WTC11 (cell line): ENCODE data around the gene CAV2. TPM values are rescaled to one million over a fixed set of nuclear protein-coding genes. Genes with fewer than 3 reads are reported as not detected.

Source experiments
- ATAC-seq: fragments of 200-7000 bp; cut with Tn5 transposase; 2 replicates; pipeline ENCODE4 v1.10.0; 2021; ENCODE audit warnings: mild to moderate bottlenecking, moderate library complexity
- CTCF ChIA-PET: fragments of 300-600 bp; sonication (Branson Sonifier 250); formaldehyde crosslinking; loops from one replicate; lab custom pipeline; 2021; ENCODE audit warnings: antibody characterized with exemption; lab: Charles Lee
- POLR2A ChIA-PET: fragments of 350-600 bp; sonication (Branson Sonifier 250); formaldehyde crosslinking; loops from one replicate; lab custom pipeline; 2021; ENCODE audit warnings: antibody characterized with exemption; lab: Charles Lee
- DNase-seq: peaks from one replicate; pipeline ENCODE4 v3.0.0; 2021; ENCODE audit warnings: low spot score
- H3K27ac Mint-ChIP-seq: 2 replicates; pipeline ENCODE4 v1.8.0; 2021; ENCODE audit warnings: mixed read lengths
- H3K27me3 Mint-ChIP-seq: 2 replicates; pipeline ENCODE4 v1.8.0; 2021; ENCODE audit warnings: low read depth, mild to moderate bottlenecking, moderate library complexity, mixed read lengths
- H3K36me3 Mint-ChIP-seq: 2 replicates; pipeline ENCODE4 v1.8.0; 2021; ENCODE audit warnings: mixed read lengths
- H3K4me1 Mint-ChIP-seq: 2 replicates; pipeline ENCODE4 v1.8.0; 2022; ENCODE audit warnings: mixed read lengths
- H3K4me3 Mint-ChIP-seq: 2 replicates; pipeline ENCODE4 v1.8.0; 2021; ENCODE audit warnings: mild to moderate bottlenecking, moderate library complexity, mixed read lengths
- H3K9me3 Mint-ChIP-seq: 2 replicates; pipeline ENCODE4 v1.8.0; 2021; ENCODE audit warnings: mixed read lengths
- FOXK1 ChIP-seq: sonication (generic); formaldehyde crosslinking; IDR thresholded peaks from 2 replicates; pipeline ENCODE4 v1.8.0; 2022; ENCODE audit warnings: mild to moderate bottlenecking, moderate library complexity, missing genetic modification reagents
- GTF2I ChIP-seq: fragments of 250-450 bp; sonication (Bioruptor Pico); conservative IDR thresholded peaks from 2 replicates; pipeline ENCODE4 v1.4.0; 2021; ENCODE audit warnings: mild to moderate bottlenecking
- HMGA2 ChIP-seq: fragments of 250-450 bp; sonication (Bioruptor Pico); IDR thresholded peaks from 2 replicates; pipeline ENCODE4 v1.4.0; 2021; ENCODE audit warnings: mild to moderate bottlenecking, moderate library complexity
- IRF2 ChIP-seq: sonication (generic); formaldehyde crosslinking; IDR thresholded peaks from 2 replicates; pipeline ENCODE4 v1.8.0; 2022; ENCODE audit warnings: low read depth, missing genetic modification reagents, borderline replicate concordance
- MXD4 ChIP-seq: fragments of 250-450 bp; sonication (Bioruptor Pico); IDR thresholded peaks from 2 replicates; pipeline ENCODE4 v1.8.0; 2021; ENCODE audit warnings: mild to moderate bottlenecking, moderate library complexity, borderline replicate concordance
- NFE2L1 ChIP-seq: sonication (generic); formaldehyde crosslinking; IDR thresholded peaks from 2 replicates; pipeline ENCODE4 v1.8.1; 2023; ENCODE audit warnings: missing genetic modification reagents
- NR3C1 ChIP-seq: sonication (generic); formaldehyde crosslinking; conservative IDR thresholded peaks from 2 replicates; pipeline ENCODE4 v1.8.1; 2023; ENCODE audit warnings: low read depth, mild to moderate bottlenecking, missing genetic modification reagents
- RELA ChIP-seq: sonication (generic); formaldehyde crosslinking; IDR thresholded peaks from 2 replicates; pipeline ENCODE4 v1.8.1; 2022; ENCODE audit warnings: missing genetic modification reagents, mild to moderate bottlenecking, borderline replicate concordance
- RORB ChIP-seq: fragments of 250-450 bp; sonication (Bioruptor Pico); IDR thresholded peaks from 2 replicates; pipeline ENCODE4 v1.9.0; 2021; ENCODE audit warnings: mild to moderate bottlenecking
- ZNF138 ChIP-seq: sonication (generic); formaldehyde crosslinking; conservative IDR thresholded peaks from 2 replicates; pipeline ENCODE4 v1.8.1; 2022; ENCODE audit warnings: mild to moderate bottlenecking, moderate library complexity, missing genetic modification reagents
- ZNF263 ChIP-seq: sonication (generic); formaldehyde crosslinking; IDR thresholded peaks from 2 replicates; pipeline ENCODE4 v1.8.1; 2022; ENCODE audit warnings: low read depth, mild to moderate bottlenecking, moderate library complexity, missing genetic modification reagents
- total RNA-seq: library from RNA; stranded (reverse); gene quantifications from 3 replicates; pipeline ENCODE4 v1.2.3, GENCODE V29; 2021
- TF ChIP-seq, protein P1 (sequence below): sonication (generic); formaldehyde crosslinking; IDR thresholded peaks from 2 replicates; pipeline ENCODE4 v1.8.1; 2022; ENCODE audit warnings: mild to moderate bottlenecking, moderate library complexity, missing genetic modification reagents
- TF ChIP-seq, protein P2 (sequence below): fragments of 250-450 bp; sonication (Bioruptor Pico); IDR thresholded peaks from 2 replicates; pipeline ENCODE4 v1.9.0; 2021; ENCODE audit warnings: mild to moderate bottlenecking
- TF ChIP-seq, protein P3 (sequence below): fragments of 200-600 bp; IDR thresholded peaks from 2 replicates; pipeline ENCODE4 v1.8.0; 2022; ENCODE audit warnings: antibody characterized with exemption
- TF ChIP-seq, protein P4 (sequence below): sonication (generic); formaldehyde crosslinking; IDR thresholded peaks from 2 replicates; pipeline ENCODE4 v1.8.0; 2022; ENCODE audit warnings: mild to moderate bottlenecking, missing genetic modification reagents

Gene CAV2
- total RNA-seq, 1 experiment from 2014 or later: 4.3 TPM

DNA sequence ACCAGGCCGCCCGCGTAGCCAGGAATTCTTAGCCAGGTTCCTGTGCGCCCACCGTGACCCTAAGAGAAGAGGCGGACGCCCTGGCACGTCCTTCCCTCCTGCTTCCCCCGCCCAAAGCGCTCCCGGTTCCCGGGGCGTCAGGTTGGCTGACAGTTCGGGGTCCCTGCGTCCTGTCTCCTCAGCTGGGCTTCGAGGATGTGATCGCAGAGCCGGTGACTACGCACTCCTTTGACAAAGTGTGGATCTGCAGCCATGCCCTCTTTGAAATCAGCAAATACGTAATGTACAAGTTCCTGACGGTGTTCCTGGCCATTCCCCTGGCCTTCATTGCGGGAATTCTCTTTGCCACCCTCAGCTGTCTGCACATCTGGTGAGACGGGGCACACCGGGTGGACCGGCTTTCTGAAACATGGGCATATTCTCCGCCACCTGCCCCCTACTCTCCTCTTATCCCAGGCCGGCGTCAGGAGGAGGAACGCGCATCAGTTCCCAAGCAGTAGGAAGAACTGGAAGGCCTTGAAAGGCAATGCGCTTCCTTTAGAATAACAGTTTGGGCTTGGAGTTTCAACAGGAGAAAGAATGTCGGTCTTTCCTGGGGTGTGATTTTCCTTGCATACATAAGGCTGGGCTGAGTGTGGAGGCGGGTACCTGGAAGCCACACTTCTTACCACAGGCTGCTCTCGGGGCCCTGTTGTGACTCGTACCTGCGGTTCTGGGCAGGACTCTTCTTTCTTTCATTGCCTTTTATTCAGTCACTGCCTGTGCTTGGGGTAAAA, 728 bp downstream of the CAV2 start (continued):
- TF ChIP-seq, protein P1, sequence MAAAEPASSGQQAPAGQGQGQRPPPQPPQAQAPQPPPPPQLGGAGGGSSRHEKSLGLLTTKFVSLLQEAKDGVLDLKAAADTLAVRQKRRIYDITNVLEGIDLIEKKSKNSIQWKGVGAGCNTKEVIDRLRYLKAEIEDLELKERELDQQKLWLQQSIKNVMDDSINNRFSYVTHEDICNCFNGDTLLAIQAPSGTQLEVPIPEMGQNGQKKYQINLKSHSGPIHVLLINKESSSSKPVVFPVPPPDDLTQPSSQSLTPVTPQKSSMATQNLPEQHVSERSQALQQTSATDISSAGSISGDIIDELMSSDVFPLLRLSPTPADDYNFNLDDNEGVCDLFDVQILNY: no peak; the same call in 1 of the 2 replicates
- TF ChIP-seq NFE2L1 (CRISPR knock-in tag): no peak
- TF ChIP-seq, protein P2, sequence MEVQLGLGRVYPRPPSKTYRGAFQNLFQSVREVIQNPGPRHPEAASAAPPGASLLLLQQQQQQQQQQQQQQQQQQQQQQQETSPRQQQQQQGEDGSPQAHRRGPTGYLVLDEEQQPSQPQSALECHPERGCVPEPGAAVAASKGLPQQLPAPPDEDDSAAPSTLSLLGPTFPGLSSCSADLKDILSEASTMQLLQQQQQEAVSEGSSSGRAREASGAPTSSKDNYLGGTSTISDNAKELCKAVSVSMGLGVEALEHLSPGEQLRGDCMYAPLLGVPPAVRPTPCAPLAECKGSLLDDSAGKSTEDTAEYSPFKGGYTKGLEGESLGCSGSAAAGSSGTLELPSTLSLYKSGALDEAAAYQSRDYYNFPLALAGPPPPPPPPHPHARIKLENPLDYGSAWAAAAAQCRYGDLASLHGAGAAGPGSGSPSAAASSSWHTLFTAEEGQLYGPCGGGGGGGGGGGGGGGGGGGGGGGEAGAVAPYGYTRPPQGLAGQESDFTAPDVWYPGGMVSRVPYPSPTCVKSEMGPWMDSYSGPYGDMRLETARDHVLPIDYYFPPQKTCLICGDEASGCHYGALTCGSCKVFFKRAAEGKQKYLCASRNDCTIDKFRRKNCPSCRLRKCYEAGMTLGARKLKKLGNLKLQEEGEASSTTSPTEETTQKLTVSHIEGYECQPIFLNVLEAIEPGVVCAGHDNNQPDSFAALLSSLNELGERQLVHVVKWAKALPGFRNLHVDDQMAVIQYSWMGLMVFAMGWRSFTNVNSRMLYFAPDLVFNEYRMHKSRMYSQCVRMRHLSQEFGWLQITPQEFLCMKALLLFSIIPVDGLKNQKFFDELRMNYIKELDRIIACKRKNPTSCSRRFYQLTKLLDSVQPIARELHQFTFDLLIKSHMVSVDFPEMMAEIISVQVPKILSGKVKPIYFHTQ: no peak
- TF ChIP-seq HMGA2: no peak

DNA sequence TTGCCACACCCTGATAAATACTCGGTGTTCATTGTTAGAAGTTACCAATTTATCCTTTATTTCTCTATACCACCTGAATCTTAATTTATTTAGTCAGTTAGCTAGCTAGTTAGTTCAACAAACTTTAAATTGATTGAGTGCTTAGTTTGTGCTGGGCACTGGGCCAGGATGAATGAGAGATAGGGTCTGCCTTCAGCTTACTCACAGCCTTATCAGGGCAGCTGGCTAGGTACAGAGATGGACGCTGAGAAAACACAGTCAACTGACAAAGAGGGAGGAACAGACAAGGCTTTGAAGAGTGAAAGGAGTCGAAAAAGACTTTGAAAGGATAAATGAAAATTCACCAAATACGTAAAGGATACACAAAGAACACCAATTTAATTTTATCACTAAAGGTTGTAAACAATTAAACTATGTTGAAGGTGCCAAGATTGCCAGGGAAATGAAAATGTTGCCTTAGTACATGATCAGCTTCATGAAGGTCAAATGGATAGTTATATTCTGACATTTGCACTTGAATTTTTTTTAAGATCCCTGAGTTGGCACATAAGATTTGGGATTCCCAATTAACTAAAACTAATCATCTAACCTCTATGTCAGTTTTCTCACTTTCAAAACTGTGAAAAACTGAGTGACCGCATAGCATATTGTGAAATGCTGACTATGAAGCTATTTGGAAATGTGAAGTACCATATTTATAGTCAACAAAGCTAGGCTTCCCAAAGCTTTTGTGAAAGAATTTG, 2.1 kb downstream of the CAV2 start:
- POLR2A ChIA-PET: no interaction called here
- H3K27me3 Mint-ChIP-seq: peaks cover 34% of the 10 kb centered on the region
- no peak overlapping the region for H3K4me3 Mint-ChIP-seq
- ATAC-seq: no peak
- H3K4me1 Mint-ChIP-seq: peaks cover 21% of the 10 kb centered on the region
- CTCF ChIA-PET: interaction anchor here (0.9 kb wide), 1 partner anchor 25 kb away, joined by 4 read pairs; no protein-coding TSS in a partner anchor
- peaks cover 6% of the 10 kb centered on the region; the same call in 1 of the 2 replicates for H3K9me3 Mint-ChIP-seq
- TF ChIP-seq NR3C1 (CRISPR knock-in tag): no peak
- H3K36me3 Mint-ChIP-seq: no peaks in the 10 kb centered on the region
- no peak for DNase-seq
- no peak overlapping the region for H3K27ac Mint-ChIP-seq

DNA sequence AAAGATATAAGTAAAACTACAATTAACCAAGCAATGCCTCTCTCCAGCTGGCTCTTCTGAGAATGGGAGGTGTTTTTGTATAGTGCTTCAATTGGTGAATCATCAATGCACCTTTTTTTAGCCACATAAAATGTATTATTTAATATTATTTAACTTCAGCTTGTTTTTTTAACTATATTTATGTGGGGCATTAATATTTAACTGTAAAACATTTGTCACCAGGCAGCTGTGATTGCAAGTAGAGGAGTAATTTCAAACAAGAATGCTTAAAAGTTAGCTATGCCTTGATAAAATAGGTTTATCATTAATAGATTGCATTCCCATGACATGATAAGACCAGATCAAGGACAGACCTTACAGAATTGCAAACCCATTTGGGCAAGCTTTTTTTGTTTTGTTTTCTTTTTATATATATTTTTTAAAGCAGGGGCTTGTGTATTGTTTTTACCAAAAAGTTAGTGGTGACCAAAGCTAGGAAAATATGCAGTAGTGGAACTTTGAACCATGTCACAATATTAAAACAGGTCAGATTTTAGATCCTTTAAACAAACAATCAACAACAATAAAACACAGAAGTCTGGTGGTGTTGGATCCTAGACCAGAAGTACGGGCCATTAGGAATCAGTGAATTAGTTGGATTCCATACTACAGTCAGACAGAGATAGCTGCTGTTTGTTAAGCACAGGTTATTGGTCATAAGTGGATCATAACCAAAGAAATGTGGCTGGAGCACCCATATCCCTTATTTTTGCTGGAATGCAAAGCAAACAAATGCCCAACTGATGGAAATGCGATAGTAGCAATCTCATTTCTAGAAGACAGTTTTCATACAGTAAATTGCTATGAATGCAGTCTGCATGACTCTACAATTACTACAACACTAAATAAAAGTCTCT, 2.9 kb downstream of the CAV2 start:
- TF ChIP-seq ZNF263 (CRISPR knock-in tag): no peak
- no peak for TF ChIP-seq ZNF138 (CRISPR knock-in tag)
- no peak for TF ChIP-seq GTF2I (CRISPR knock-in tag)
- TF ChIP-seq IRF2 (CRISPR knock-in tag): no peak
- TF ChIP-seq, protein P3, sequence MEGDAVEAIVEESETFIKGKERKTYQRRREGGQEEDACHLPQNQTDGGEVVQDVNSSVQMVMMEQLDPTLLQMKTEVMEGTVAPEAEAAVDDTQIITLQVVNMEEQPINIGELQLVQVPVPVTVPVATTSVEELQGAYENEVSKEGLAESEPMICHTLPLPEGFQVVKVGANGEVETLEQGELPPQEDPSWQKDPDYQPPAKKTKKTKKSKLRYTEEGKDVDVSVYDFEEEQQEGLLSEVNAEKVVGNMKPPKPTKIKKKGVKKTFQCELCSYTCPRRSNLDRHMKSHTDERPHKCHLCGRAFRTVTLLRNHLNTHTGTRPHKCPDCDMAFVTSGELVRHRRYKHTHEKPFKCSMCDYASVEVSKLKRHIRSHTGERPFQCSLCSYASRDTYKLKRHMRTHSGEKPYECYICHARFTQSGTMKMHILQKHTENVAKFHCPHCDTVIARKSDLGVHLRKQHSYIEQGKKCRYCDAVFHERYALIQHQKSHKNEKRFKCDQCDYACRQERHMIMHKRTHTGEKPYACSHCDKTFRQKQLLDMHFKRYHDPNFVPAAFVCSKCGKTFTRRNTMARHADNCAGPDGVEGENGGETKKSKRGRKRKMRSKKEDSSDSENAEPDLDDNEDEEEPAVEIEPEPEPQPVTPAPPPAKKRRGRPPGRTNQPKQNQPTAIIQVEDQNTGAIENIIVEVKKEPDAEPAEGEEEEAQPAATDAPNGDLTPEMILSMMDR: no peak
- no peak for TF ChIP-seq RORB (CRISPR knock-in tag)
- no peak for TF ChIP-seq FOXK1
- no peak for TF ChIP-seq RELA (CRISPR knock-in tag)
- TF ChIP-seq, protein P4, sequence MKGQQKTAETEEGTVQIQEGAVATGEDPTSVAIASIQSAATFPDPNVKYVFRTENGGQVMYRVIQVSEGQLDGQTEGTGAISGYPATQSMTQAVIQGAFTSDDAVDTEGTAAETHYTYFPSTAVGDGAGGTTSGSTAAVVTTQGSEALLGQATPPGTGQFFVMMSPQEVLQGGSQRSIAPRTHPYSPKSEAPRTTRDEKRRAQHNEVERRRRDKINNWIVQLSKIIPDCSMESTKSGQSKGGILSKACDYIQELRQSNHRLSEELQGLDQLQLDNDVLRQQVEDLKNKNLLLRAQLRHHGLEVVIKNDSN (CRISPR knock-in tag): no peak
- no peak for TF ChIP-seq MXD4 (CRISPR knock-in tag)

More for the DNA sequence above, 2.9 kb downstream of the CAV2 start:
- H3K27ac Mint-ChIP-seq: no peak overlapping the region
- H3K9me3 Mint-ChIP-seq: no peaks in the 10 kb centered on the region
- H3K36me3 Mint-ChIP-seq: no peaks in the 10 kb centered on the region
- no peak overlapping the region for H3K4me3 Mint-ChIP-seq
- ATAC-seq (no peak), DNase-seq (no peak)
- ChIA-PET CTCF (interaction anchor here (0.9 kb wide), 1 partner anchor 24 kb away, joined by 4 read pairs; no protein-coding TSS in a partner anchor), POLR2A (no interaction called here)
- peaks cover 34% of the 10 kb centered on the region for H3K27me3 Mint-ChIP-seq
- peaks cover 21% of the 10 kb centered on the region for H3K4me1 Mint-ChIP-seq
